HG03139 (cell line): ENCODE measurements around the gene AMIGO2.
A peak's percentile ranks its signal among the peaks of the same experiment; 100 is the strongest.
"Not testable (repeated sequence)": the region's sequence is repeated elsewhere in the genome, so short reads cannot be mapped to it uniquely, and the experiment has no call there.

Experiments
- ATAC-seq: cut with Tn5 transposase; IDR thresholded peaks from one replicate; pipeline ENCODE4 v1.9.1; 2021; ENCODE audit not compliant: unreplicated experiment

Gene AMIGO2, protein sequence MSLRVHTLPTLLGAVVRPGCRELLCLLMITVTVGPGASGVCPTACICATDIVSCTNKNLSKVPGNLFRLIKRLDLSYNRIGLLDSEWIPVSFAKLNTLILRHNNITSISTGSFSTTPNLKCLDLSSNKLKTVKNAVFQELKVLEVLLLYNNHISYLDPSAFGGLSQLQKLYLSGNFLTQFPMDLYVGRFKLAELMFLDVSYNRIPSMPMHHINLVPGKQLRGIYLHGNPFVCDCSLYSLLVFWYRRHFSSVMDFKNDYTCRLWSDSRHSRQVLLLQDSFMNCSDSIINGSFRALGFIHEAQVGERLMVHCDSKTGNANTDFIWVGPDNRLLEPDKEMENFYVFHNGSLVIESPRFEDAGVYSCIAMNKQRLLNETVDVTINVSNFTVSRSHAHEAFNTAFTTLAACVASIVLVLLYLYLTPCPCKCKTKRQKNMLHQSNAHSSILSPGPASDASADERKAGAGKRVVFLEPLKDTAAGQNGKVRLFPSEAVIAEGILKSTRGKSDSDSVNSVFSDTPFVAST

DNA sequence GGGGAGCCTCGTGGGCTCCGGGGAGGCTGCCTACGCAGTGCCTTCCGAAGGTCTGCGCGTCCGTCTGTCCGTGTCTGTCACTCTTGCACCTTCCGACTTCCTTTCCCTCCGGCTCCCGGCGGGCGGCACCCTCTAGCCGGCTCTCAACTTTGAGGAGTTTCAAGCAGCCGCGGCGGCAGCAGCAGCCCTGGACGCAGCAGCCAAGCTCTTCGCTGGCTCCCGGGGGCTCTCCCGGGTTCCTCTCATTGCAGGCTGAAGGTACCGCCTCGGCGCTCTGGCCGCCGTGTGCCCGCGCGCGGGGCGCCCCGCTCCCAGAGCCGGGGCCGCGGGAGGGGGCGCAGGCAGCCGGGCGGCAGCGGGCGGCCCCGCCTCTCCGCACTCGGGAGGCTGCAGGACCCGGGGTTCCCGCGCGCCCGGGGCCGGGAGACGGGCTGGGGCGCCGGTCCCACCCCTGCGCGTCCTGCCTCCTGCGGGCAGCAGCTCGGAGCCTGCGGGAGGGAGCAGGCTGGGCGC lies at the start of gene AMIGO2, which contains the start of gene PCED1B:
Gene AMIGO2, minus strand, starts transcription at position 492 of the 513 bp plus-strand sequence. CDS start 957 bp downstream, outside the sequence.
Gene PCED1B, plus strand, starts transcription at position 154 of the 513 bp plus-strand sequence. CDS start 155,443 bp downstream, outside the sequence.
- ATAC-seq, result peak; percentile 47

DNA sequence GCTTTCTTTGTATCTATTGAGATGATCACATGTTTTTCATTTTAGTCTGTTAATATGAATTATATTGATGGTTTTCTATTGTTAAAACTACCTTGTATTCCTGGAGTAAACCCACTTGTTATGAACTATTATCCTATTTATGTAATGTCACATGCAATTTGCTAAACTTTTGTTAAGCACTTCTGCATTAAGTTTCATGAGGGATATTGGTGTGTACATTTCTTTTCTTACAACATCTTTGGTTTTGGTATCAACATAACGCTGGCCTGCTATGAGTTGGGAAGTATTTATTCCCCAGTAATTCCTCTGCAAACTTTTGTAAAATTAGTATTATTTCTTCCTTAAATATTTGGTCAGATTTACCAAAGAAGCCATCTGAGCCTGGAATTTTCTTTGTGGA lies 46.5 kb upstream of the AMIGO2 start:
- ATAC-seq, result no peak

DNA sequence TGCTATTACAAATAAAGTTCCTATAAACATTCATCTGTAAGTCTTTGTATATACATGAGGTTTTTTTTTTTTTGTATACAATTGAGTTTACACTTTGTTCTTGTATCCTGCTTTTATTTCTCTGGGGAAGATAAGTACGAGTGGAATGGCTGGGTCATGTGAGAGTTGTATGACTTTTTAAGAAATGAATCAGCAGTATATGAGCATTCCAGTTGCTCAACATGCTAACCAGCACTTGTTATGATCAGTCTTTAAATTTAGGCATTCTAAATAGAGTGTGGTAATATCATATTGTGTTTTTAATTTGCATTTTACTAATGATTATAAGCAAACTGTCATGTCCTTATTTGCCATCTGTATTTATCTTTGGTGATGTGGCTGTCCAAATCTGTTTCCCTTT lies 44.7 kb upstream of the AMIGO2 start:
- no peak for ATAC-seq

DNA sequence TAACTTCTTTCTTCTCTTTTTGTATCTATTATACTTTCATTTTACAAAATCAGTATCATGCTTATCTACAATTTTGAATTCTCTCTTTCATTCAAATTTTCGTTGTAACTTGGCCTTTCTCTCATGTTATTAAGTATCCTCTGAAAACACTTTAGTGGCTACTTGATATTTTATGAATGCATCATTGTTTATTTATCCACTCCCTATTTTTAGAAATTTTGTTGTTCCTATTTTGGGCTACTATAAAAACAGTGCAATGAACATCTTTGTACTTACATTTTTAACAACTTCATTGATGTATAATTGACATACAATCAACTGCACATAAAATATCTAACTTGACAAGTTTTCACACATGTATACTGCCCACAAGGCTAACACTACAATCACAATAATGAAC lies 44.0 kb upstream of the AMIGO2 start:
- ATAC-seq, result no peak

DNA sequence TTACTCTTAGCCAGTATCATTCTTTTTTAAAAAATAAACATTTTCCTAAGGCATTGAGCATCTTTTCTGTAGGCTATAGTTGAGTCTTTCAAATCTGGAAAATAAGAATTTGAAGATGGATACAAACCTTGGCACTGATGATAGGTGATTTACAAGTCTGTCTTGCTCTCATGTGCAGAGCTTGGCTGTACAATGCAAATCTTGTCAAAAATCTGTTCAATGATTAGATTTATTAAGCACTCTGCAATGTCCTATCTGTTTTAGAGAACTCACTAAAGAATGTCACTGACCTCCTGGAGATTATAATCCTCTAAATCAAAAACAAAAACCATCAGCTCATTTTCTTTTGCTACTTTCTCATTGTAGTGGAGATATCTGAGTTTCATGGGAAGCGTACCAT lies 42.8 kb upstream of the AMIGO2 start:
- no peak for ATAC-seq

DNA sequence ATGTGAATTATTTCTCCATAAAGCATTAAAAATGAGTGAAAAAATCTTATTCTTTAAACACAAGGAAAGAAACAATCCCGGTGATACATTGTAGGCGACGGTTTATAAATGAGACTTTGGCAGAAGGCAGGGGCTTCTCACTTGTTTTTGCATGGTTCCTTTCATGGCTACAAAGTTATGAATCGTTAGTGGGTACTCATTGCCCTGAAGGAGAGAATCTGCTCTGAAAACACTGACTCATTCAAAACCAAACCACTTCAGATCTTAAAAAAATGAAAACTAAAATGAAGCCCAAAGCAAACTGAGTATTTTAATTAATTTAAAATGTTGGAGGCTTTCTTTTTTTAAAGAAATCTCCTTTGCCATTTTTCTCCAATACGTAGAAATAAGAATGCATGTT lies 41.4 kb upstream of the AMIGO2 start:
- ATAC-seq, result no peak

DNA sequence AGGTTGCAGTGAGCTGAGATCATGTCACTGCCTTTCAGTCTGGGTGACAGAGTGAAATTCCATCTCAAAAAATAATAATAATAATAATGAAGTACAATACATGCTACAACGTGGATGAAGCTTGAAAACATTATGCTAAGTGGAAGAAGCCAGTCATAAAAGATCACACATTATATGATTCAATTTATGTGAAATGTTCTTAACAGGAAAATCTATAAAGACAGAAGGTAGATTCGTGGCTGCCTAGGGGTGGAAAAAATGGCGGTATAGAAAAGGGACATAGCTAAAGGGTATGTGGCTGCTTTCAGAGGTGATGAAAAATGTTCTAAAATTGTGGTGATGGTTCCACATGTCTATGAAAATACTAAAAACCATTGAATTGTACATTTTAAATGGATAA lies 41.0 kb upstream of the AMIGO2 start:
- no peak for ATAC-seq

DNA sequence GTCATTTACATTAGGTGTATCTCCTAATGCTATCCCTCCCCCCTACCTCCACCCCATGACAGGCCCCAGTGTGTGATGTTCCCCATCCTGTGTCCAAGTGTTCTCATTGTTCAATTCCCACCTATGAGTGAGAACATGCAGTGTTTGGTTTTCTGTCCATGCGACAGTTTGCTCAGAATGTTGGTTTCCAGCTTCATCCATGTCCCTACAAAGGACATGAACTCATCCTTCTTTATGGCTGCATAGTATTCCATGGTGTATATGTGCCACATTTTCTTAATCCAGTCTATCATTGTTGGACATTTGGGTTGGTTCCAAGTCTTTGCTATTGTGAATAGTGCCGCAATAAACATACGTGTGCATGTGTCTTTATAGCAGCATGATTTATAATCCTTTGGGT lies 37.5 kb upstream of the AMIGO2 start:
- not testable (repeated sequence) for ATAC-seq

DNA sequence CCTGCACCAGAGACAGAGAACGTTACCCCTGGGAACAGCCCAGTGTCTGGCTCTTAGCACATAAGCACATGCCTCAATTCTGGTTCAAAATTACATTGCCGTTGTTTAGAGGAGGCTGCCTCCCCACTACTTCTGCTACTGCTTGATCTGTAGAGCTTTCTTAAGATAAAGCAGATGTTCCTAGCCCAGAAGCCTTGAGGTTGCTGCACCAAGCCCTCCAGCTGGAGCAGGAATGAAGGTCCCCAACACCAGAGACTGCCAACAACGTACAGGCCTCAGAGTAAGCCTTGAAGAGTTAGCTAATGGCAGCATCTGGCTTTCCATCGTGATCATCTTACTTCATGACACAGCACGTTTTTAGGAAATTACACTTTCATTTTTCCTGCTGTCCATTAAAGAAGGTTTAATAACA lies 34.7 kb upstream of the AMIGO2 start:
- ATAC-seq, result no peak

DNA sequence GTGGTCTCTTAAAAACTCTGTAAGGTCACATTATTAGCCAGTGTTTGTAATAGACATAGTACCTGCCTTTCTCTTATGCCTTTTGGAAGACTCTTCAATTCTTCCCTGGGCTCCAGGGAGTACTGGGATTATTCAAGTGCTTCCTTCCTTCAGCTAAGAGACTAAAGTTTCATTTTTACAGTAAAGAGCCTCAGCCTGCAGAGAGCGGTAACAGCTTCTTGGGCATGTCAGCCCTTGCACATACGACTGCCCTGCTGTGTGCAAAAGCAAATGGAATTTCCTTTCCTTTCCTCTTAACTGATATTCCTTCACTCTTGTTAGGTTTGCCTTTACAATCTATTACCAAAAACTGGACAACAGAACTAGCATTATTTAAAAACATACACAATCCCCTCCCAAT lies 32.9 kb upstream of the AMIGO2 start:
- no peak for ATAC-seq

DNA sequence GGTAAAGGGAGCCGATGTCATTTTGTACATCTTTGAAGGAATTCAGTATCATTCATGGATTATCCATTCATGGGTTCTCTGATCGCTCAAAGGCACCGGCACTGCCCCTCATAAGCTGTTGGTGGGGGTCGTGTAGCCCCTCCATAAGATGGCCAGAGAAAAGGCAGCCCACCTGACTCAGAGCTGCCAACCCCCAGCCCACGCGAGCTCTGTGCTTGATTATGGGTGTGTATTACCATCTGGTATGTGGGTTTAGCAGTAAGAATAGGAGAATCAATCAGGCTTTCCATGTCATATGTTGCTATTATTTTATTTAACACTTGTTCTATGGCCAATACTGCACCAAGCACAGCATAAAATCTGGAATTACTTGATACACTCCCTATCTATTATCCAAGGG lies 32.1 kb upstream of the AMIGO2 start:
- ATAC-seq, result no peak

DNA sequence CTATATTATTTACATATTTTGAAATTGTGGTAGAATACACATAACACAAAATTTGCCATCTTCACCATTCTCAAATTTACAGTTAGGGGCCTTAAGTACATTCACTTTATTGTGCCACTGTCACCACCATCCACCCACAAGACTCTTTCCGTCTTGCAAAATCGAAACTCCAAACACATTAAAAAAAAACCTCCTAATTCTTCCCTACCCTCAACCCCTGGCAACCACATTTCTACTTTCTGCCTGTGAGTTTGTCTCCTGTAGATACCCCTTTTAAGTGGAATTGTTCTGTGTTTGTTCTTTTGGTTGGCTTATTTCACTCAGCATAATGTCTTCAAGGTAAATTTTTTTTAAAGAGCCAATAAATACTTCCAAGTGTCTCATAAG lies 31.6 kb upstream of the AMIGO2 start:
- ATAC-seq, result no peak

DNA sequence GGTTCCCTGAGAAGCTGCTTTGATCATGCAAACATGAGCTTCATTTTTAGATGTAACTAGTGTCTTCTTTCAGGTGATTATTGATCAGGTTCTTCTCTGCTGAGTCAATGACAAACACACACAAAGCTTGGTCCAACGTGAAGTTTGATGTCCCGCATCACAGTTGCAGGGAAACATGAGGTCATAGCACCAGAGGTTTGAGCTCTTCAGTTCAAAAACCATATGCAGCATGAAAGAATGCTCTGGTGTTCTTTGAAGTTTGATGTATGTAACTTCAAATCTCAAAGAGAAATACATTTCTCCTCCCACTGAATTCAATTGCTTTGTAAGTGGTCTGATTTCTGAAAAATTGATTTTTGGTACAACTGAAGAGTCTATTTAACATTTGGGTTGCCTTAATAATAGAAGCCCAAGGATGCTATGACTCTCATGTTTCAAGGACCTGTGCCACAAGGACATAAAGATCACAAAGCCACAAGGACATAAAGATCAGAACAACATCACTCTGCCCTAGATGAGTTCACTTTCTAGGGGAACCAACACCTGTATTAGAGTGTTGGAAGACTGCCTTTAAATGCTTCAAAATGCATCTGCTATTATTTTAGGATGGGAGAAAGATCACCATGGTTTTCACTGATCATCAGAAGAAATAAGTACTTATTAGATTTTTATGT lies 31.1 kb upstream of the AMIGO2 start:
- ATAC-seq, result no peak

DNA sequence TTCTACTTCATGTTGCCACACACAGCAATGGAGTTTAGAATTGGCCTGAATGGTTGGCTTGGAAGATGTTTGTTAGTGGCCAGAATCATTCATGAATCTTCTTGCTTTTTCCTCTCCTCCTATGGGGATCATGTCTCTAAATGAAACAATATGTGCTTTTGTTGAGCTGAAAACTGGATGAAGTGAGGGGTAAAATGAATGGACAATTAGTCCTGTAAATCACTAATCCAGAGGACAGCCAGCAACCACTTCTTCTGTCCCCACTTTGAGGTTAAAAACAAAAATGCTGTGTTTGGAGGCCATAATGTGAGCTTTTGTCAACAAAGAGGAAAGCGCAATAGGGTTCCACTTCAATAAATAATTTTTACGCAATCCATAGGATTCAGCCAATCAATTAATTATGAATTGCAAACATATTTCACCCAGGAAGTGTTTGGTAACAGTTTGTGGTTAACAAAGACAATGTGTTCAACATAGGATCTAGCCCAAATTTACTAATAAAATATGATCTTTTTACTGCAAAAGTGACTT lies 30.3 kb upstream of the AMIGO2 start:
- no peak for ATAC-seq

DNA sequence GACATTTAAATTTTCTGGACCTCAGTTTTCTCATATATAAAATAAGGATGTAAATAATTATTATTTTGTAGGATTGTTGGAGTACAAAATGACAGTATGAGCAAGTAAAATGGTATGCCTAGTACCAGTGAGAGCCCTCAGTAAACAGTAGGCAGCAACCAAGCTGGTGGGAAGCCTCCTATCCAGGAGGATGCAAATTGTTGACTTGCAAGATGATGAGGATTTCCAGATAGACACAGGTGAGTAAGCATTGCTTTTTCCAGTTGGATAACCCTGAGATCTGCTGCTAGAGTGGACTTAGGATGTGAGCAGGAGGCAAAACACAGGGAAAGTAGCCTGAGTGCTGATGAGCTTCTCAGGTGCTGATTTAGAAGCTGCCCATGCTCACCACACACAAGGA lies 28.2 kb upstream of the AMIGO2 start:
- ATAC-seq, result no peak

DNA sequence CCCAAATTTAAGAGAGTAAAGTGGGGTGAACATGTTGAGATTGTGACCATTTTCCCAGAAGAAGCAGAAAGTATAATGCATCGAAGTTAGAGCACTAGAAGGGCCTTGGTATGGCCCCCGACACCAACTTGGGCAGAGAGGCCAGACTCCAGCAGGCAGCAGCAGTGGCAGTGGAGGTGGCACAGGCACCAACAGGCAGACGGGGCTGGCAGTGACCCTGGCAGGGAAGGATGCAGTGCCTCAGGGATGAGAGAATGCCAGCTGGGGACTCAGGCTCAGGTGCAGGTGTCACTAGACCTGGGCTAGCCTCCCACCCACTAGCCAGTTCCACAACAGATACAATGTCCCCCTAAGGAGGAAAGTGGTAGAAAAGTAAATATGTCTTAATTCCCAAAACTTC lies 27.7 kb upstream of the AMIGO2 start:
- no peak for ATAC-seq

DNA sequence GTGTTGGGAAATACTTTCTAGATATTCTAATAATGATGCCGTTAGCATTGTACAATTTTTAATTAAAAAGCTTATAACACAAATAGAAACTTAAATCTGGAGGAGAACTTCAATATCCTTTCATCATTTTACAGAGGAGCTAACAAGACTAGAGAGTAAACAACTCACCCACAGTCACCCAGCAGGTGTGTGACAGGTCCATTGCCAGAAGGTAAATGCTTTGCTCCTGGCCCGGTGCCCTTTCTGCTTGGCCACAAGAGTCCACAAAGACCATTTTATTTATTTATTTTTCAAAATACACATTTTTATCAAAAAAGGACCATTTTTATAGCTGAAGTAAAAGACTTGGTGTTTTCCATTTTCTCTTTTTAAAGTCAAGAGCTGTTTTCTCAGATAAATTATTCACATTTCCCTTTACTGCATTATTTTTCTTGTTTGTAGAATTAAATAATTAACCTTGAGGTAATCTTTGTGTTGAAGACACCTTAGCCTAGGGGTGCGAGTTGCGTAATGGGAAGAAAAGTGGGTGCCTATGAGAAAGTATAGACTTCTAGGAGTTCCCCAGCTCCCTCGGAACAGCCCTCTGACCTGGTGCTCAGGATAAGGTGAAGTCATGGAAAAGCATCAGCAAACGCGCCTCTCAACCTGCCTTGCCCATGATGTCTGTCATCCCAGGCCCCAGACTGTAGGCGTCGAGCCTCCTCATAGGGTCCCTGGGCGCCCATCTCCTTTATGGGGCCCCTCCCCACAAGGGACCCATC lies 26.3 kb upstream of the AMIGO2 start:
- no peak for ATAC-seq

DNA sequence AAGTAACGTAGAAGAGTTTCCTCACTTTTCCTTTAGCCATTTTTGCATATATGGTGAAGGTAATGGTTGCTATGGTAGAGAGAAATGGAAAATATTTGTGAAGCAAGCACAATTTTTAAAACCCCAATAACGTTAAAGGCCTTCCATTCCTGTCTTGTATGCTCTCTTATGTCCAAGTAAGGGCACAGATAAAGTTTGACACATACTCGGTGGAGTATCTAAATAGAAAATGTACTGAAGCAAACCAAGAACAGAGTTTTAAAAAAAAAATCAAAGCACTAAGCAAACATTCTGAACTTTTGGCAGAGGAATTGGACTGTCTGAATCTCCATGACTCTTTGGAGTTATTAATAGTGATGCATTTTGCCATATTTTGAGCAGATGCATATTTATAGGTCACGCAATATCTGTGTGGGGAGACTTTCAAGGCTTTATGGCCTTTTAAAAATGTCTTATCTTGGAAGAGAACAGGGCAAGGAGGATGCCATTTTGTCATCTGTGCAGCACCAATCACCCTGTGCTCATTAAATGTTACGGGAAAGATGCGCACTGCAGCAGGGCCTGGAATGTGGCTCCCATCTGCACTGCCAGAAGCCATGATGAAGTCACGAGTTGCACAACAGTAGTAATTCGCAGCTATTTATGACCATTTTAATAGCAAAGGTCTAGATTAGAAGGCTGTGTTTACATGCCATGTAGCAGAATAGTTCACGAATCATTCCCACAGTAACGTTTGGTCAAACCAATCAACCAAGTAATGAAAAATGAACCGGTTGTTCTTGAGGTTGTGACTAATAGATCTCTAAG lies 23.3 kb upstream of the AMIGO2 start:
- ATAC-seq, result no peak

DNA sequence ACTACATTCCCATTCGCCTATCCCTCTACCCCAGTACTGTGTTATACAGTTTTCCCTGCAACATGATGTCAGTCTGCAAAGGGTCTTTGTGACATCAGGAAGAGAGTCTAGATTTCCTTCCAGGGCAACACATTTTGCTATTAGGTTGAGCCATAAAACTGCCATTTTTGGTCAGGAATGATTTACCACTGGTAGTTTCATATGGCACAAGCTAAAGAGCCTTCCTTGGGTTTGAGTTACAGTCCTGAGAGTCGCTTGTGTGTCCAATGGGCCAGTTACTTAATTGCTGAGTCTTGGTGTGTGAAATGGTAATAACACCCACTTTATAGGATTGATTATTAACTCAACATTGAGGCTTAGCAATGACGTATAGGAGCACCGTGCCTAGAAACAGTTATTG lies 22.6 kb upstream of the AMIGO2 start:
- no peak for ATAC-seq

DNA sequence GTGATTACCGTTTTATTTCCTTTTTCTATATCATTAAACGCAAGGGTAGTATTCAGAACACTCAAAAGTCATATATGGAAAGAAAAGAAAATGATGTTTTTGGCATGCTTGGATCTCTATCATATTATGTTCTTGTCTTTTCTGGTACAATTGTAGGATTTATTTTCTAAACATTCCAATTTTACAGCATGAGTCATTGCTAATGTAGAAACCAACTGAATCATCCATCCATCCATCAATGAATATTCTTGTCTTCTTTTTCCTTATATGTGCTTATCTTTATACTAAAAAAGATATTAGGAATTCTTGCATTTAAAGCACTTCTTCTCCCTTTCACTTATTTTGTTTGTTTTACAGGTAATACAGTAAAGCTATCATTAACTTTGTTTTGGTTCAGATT lies 20.4 kb upstream of the AMIGO2 start:
- ATAC-seq, result no peak
